H9 (cell line): ENCODE measurements around the gene RALGAPA1. TPM values are rescaled to one million over a fixed set of nuclear protein-coding genes. Genes with fewer than 3 reads are reported as not detected.

Experiments
- DNase-seq: peaks from one replicate; pipeline ENCODE4 v3.0.0-alpha.2; 2017
- H2AFZ ChIP-seq: one replicate; pipeline ENCODE4 v1.6.1; 2013; ENCODE audit warnings: mild to moderate bottlenecking, low read length, control low read depth, moderate library complexity
- H2AK5ac ChIP-seq: 2 replicates; pipeline ENCODE4 v1.6.1; 2013; ENCODE audit warnings: low read length, control low read depth, mixed read lengths; ENCODE audit not compliant: insufficient read length
- H2BK120ac ChIP-seq: one replicate; pipeline ENCODE4 v1.6.1; 2013; ENCODE audit warnings: low read depth, mild to moderate bottlenecking, low read length, control low read depth, inconsistent platforms; ENCODE audit not compliant: poor library complexity, severe bottlenecking
- H2BK12ac ChIP-seq: 2 replicates; pipeline ENCODE4 v1.6.1; 2013; ENCODE audit warnings: low read length, control low read depth, mixed read lengths, low read depth; ENCODE audit not compliant: insufficient read length
- H2BK15ac ChIP-seq: 2 replicates; pipeline ENCODE4 v1.6.1; 2013; ENCODE audit warnings: low read depth, low read length, control low read depth
- H2BK20ac ChIP-seq: one replicate; pipeline ENCODE4 v1.6.1; 2013; ENCODE audit warnings: low read depth, mild to moderate bottlenecking, low read length, control low read depth, inconsistent platforms; ENCODE audit not compliant: poor library complexity, severe bottlenecking
- H2BK5ac ChIP-seq: 2 replicates; pipeline ENCODE4 v1.6.1; 2013; ENCODE audit warnings: low read length, control low read depth, mixed read lengths; ENCODE audit not compliant: insufficient read length
- H3K14ac ChIP-seq: 2 replicates; pipeline ENCODE4 v1.6.1; 2013; ENCODE audit warnings: low read length, control low read depth; ENCODE audit not compliant: insufficient read depth
- H3K18ac ChIP-seq: 2 replicates; pipeline ENCODE4 v1.6.1; 2013; ENCODE audit warnings: low read depth, mild to moderate bottlenecking, mixed read lengths, low read length, control low read depth; ENCODE audit not compliant: insufficient read length
- H3K23ac ChIP-seq: 2 replicates; pipeline ENCODE4 v1.6.1; 2013; ENCODE audit warnings: low read length, control low read depth, mixed read lengths, low read depth; ENCODE audit not compliant: insufficient read length
- H3K23me2 ChIP-seq: 2 replicates; pipeline ENCODE4 v1.6.1; 2013; ENCODE audit warnings: low read depth, mild to moderate bottlenecking, mixed read lengths, low read length, control low read depth; ENCODE audit not compliant: insufficient read length, poor library complexity, severe bottlenecking
- H3K27ac ChIP-seq: 2 replicates; pipeline ENCODE4 v1.5.1; 2013; ENCODE audit warnings: low read length, control low read depth, mixed read lengths, low read depth; ENCODE audit not compliant: insufficient read length
- H3K27me3 ChIP-seq: 2 replicates; pipeline ENCODE4 v1.6.1; 2013; ENCODE audit warnings: low read length, control low read depth, inconsistent platforms; ENCODE audit not compliant: insufficient read depth
- H3K4ac ChIP-seq: 2 replicates; pipeline ENCODE4 v1.6.1; 2013; ENCODE audit warnings: low read depth, mild to moderate bottlenecking, control low read depth, inconsistent platforms, low read length, moderate library complexity
- H3K4me1 ChIP-seq: 2 replicates; pipeline ENCODE4 v1.6.1; 2013; ENCODE audit warnings: low read length, control low read depth, inconsistent platforms; ENCODE audit not compliant: insufficient read depth
- H3K4me2 ChIP-seq: 2 replicates; pipeline ENCODE4 v1.6.1; 2013; ENCODE audit warnings: low read length, control low read depth, mixed read lengths; ENCODE audit not compliant: insufficient read length, insufficient read depth
- H3K56ac ChIP-seq: 2 replicates; pipeline ENCODE4 v1.6.1; 2013; ENCODE audit warnings: low read depth, mild to moderate bottlenecking, mixed read lengths, low read length, control low read depth; ENCODE audit not compliant: insufficient read length
- H3K79me1 ChIP-seq: 2 replicates; pipeline ENCODE4 v1.6.1; 2013; ENCODE audit warnings: low read depth, mild to moderate bottlenecking, moderate library complexity, low read length, control low read depth, inconsistent platforms; ENCODE audit not compliant: insufficient read depth, poor library complexity, severe bottlenecking
- H3K79me2 ChIP-seq: 2 replicates; pipeline ENCODE4 v1.6.1; 2013; ENCODE audit warnings: low read length, control low read depth, inconsistent platforms; ENCODE audit not compliant: insufficient read depth
- H3K9ac ChIP-seq: 2 replicates; pipeline ENCODE4 v1.6.1; 2013; ENCODE audit warnings: low read length, control low read depth, mixed read lengths; ENCODE audit not compliant: insufficient read length; ENCODE audit errors: extremely low read depth
- H3K9me3 ChIP-seq: one replicate; pipeline ENCODE4 v1.6.1; 2013; ENCODE audit warnings: low read depth, low read length, inconsistent platforms; ENCODE audit not compliant: control insufficient read depth
- H3T11ph ChIP-seq: one replicate; pipeline ENCODE4 v1.6.1; 2013; ENCODE audit warnings: mild to moderate bottlenecking, low read length, control low read depth, inconsistent platforms
- H4K20me1 ChIP-seq: one replicate; pipeline ENCODE4 v1.6.1; 2013; ENCODE audit not compliant: control insufficient read depth, insufficient read length, insufficient read depth
- H4K5ac ChIP-seq: 2 replicates; pipeline ENCODE4 v1.6.1; 2013; ENCODE audit warnings: low read depth, mild to moderate bottlenecking, mixed read lengths, low read length, control low read depth; ENCODE audit not compliant: insufficient read length
- H4K8ac ChIP-seq: replicated peaks from 2 replicates; pipeline ENCODE4 v1.6.1; 2013; ENCODE audit warnings: low read length, control low read depth, mixed read lengths, low read depth; ENCODE audit not compliant: insufficient read length
- H4K91ac ChIP-seq: 2 replicates; pipeline ENCODE4 v1.6.1; 2013; ENCODE audit warnings: low read depth, mild to moderate bottlenecking, moderate library complexity, mixed read lengths, low read length, control low read depth; ENCODE audit not compliant: insufficient read length
- H3K27ac Mint-ChIP-seq, 3 experiments: 2 replicates in 2 of 3; 3 replicates in 1 of 3; pipeline ENCODE4 v1.8.0; 2020 to 2021; ENCODE audit warnings: mixed read lengths in 3 of 3, mild to moderate bottlenecking in 1 of 3, moderate library complexity in 1 of 3
- H3K27me3 Mint-ChIP-seq: 2 replicates; pipeline ENCODE4 v1.8.0; 2021; ENCODE audit warnings: low read depth, mild to moderate bottlenecking, moderate library complexity, mixed read lengths
- H3K36me3 Mint-ChIP-seq, 3 experiments: 2 replicates in 2 of 3; 3 replicates in 1 of 3; pipeline ENCODE4 v1.8.0; 2020 to 2021; ENCODE audit warnings: low read depth in 3 of 3, mixed read lengths in 3 of 3; ENCODE audit not compliant: insufficient read depth in 1 of 3
- H3K4me1 Mint-ChIP-seq, 2 experiments: 2 replicates each; pipeline ENCODE4 v1.8.0; 2020; ENCODE audit warnings: mixed read lengths in 2 of 2
- H3K4me3 Mint-ChIP-seq, 2 experiments: 2 replicates in 1 of 2; 3 replicates in 1 of 2; pipeline ENCODE4 v1.8.0; 2020 to 2021; ENCODE audit warnings: mild to moderate bottlenecking in 2 of 2, mixed read lengths in 2 of 2, moderate library complexity in 1 of 2
- H3K9me3 Mint-ChIP-seq, 2 experiments: 2 replicates in 1 of 2; 3 replicates in 1 of 2; pipeline ENCODE4 v1.8.0; 2020; ENCODE audit warnings: mild to moderate bottlenecking in 2 of 2, mixed read lengths in 2 of 2, moderate library complexity in 1 of 2
- CTCF ChIP-seq: fragments of 200-600 bp; sonication (generic); conservative IDR thresholded peaks from 3 replicates; pipeline ENCODE4 v1.8.0; 2021; ENCODE audit warnings: antibody characterized with exemption, mild to moderate bottlenecking
- WGBS: extraction: QIAGEN DNeasy Blood & Tissue Kit; methylation state at CpG from one replicate; pipeline ENCODE4 v1.1.7; 2013; ENCODE audit warnings: missing lambda C conversion rate, low lambda C conversion rate, mixed read lengths; ENCODE audit not compliant: insufficient read length; ENCODE audit errors: extremely low coverage; 5-methylcytosine and 5-hydroxymethylcytosine counted together
- total RNA-seq: library from RNA; stranded (reverse); gene quantifications from 2 replicates; pipeline ENCODE4 v1.2.1, GENCODE V29; 2021

RALGAPA1 gene
- total RNA-seq, 1 experiment from 2014 or later: 29.8 TPM

GRCh38 chr14:35758523-35759129 is 50.5 kb downstream of the RALGAPA1 start:
- Histone ChIP-seq H3K9ac (no peak overlapping the region), H3K23ac (no peak overlapping the region), H2BK5ac (no peak overlapping the region), H4K5ac (no peak overlapping the region), H2BK20ac (no peak overlapping the region), H2BK120ac (no peak overlapping the region), H3K9me3 (no peaks in the 10 kb centered on the region), H4K8ac (no peak overlapping the region), H3K14ac (no peak overlapping the region), H3K4me1 (no peaks in the 10 kb centered on the region), H3K18ac (no peak overlapping the region), H4K20me1 (no peaks in the 10 kb centered on the region), H2BK15ac (no peak overlapping the region), H2AFZ (no peak overlapping the region), H2BK12ac (no peak overlapping the region), H3K56ac (no peak overlapping the region), H3K4ac (no peak overlapping the region), H3T11ph (no peak overlapping the region), H3K79me1 (no peaks in the 10 kb centered on the region), H3K23me2 (no peaks in the 10 kb centered on the region), H3K79me2 (no peaks in the 10 kb centered on the region), H4K91ac (no peak overlapping the region), H3K27me3 (no peaks in the 10 kb centered on the region), H3K27ac (no peak overlapping the region), H3K4me2 (no peak overlapping the region), H2AK5ac (no peak overlapping the region)
- peaks cover 0 to 22% (median 0%) of the 10 kb centered on the region in 3 experiments; a peak in 2 of 7 replicates for H3K36me3 Mint-ChIP-seq
- H3K4me1 Mint-ChIP-seq: peaks cover 7% of the 10 kb centered on the region in 2 experiments
- no peak for TF ChIP-seq CTCF
- no peak for DNase-seq
- no peak overlapping the region; a peak in 1 of 7 replicates for H3K27ac Mint-ChIP-seq
- H3K4me3 Mint-ChIP-seq: no peak overlapping the region
- H3K9me3 Mint-ChIP-seq: no peaks in the 10 kb centered on the region
- WGBS: no CpG with 5 or more reads among the region's 3 CpGs
- H3K27me3 Mint-ChIP-seq: no peaks in the 10 kb centered on the region
